IPS DF 6.9 (cell line): ENCODE data around the gene PGP.
A peak's percentile ranks its signal among the peaks of the same experiment; 100 is the strongest.

Experiments
- DNase-seq: peaks from one replicate; pipeline ENCODE4 v3.0.0-alpha.2; 2013; ENCODE audit warnings: low read depth, low spot score
- H3K27ac ChIP-seq: one replicate; pipeline ENCODE4 v1.5.1; 2013; ENCODE audit warnings: low read length, control low read depth
- H3K27me3 ChIP-seq: 2 replicates; pipeline ENCODE4 v1.6.1; 2013; ENCODE audit warnings: mild to moderate bottlenecking, low read length; ENCODE audit not compliant: control insufficient read depth, insufficient read depth
- H3K36me3 ChIP-seq: 2 replicates; pipeline ENCODE4 v1.6.1; 2013; ENCODE audit warnings: low read length; ENCODE audit not compliant: control insufficient read depth, insufficient read depth
- H3K4me1 ChIP-seq: 2 replicates; pipeline ENCODE4 v1.6.1; 2013; ENCODE audit warnings: low read length; ENCODE audit not compliant: control insufficient read depth, insufficient read depth
- H3K4me3 ChIP-seq: 2 replicates; pipeline ENCODE4 v1.5.1; 2013; ENCODE audit warnings: mild to moderate bottlenecking, low read length
- H3K9me3 ChIP-seq: 2 replicates; pipeline ENCODE4 v1.6.1; 2013; ENCODE audit warnings: low read length, inconsistent platforms; ENCODE audit not compliant: control insufficient read depth, insufficient read depth
- WGBS: extraction: QIAGEN DNeasy Blood & Tissue Kit; methylation state at CpG from one replicate; pipeline ENCODE4 v1.1.7; 2013; ENCODE audit warnings: mixed read lengths, missing lambda C conversion rate; ENCODE audit not compliant: insufficient read length, insufficient coverage; 5-methylcytosine and 5-hydroxymethylcytosine counted together

The PGP gene

DNA sequence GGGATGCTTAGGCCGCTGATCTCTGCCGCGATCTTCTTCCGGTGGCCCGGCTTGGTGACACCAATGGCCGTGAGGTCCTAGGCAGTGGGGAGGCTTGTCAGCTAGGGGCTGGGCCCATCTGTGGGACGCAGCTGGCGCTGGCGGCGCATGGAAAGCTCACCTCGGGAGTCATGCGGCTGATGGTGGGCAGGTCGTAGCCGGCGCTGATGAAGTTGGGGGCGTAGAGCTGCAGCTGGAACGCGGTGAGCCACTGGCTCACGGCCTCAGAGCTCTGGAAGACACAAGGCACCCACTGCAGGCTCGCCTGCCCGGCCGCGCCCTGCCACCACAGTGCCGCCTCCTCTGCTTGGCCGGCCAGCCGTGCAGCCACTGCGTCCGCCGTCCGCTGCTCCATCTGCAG lies 31.0 kb downstream of the PGP start:
- no peak overlapping the region for H3K27ac ChIP-seq
- no peaks in the 10 kb centered on the region for H3K27me3 ChIP-seq
- WGBS: no CpG with 5 or more reads among the region's 30 CpGs
- H3K4me3 ChIP-seq: no peak overlapping the region
- H3K9me3 ChIP-seq: no peaks in the 10 kb centered on the region
- H3K4me1 ChIP-seq: peaks cover 2% of the 10 kb centered on the region; the same call in 1 of the 2 replicates
- no peak for DNase-seq
- no peaks in the 10 kb centered on the region; the same call in 1 of the 2 replicates for H3K36me3 ChIP-seq

DNA sequence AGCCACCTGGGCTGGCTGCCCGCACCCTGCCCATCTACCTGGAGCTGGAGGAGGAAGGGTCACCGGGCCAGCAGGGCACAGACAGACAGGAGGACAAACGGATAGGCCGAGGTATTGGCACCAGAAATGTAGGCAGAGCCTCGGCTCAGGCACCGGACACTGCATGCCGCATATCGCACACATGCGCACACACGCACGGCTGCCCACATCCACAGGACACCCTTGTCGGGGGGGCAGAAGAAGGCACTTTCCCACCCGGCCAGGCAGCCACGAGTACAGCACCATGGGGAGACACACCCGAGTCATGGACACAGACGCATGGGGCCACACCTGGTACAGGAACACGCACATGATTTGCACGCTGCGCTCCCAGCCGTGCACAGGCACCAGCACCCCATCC lies 32.7 kb downstream of the PGP start:
- peaks cover 2% of the 10 kb centered on the region; the same call in 1 of the 2 replicates for H3K4me1 ChIP-seq

DNA sequence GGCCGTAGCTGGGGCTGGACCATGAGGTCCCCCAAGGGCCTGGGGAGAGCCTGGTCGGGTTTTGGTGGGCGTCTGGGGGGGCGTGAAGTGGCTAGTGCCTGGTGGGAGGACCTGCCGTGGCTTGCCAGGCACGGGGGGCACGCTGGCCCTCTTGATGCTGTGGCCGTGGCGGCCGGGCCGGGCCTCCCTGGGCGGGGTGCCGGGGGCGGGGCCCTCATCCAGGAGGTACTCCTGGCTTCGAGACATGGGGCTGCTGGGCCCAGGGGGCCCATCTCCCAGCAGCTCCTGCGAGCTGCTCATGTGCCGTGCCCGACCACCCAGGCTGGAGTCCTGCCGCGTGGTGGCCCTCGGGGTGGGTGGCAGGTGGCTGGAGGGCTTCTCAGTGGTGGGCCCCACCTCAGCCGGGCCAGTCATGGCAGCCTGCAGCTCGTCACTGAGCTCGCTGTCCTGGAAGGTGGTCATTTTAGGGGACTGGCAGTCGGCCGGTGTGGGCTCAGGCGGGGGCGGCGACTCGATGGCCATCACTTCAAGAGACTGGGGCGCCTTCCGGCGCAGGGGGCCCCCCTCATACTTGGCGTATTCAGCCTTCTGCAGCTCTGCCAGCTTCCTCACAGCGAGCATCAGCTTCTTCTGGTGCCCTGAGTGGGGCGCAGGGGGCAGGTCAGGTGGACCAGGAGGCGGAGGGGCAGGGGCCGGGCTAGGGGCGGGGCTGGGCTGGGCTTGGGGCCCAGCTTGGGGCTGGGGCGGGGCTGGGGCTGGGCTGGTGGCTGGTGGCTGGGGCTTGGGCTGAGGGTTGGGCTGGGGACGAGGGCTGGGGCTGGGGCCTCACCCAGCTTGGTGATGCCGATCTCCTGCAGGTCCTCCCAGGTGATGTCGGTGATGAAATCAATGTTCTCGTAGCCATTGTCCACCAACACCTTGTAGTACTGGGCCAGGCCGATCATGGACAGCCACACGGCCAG lies 33.4 kb downstream of the PGP start:
- no CpG with 5 or more reads among the region's 46 CpGs for WGBS
- no peaks in the 10 kb centered on the region for H3K27me3 ChIP-seq
- H3K36me3 ChIP-seq: peaks cover 8% of the 10 kb centered on the region
- no peak overlapping the region for H3K4me3 ChIP-seq
- H3K27ac ChIP-seq: no peak overlapping the region
- no peak for DNase-seq
- H3K9me3 ChIP-seq: no peaks in the 10 kb centered on the region
- peaks cover 2% of the 10 kb centered on the region; the same call in 1 of the 2 replicates for H3K4me1 ChIP-seq

More for the DNA sequence above, 32.7 kb downstream of the PGP start:
- no peak overlapping the region for H3K27ac ChIP-seq
- no peak overlapping the region for H3K4me3 ChIP-seq
- no peak for DNase-seq
- WGBS: no CpG with 5 or more reads among the region's 20 CpGs
- H3K36me3 ChIP-seq: peaks cover 3% of the 10 kb centered on the region; the same call in 1 of the 2 replicates
- no peaks in the 10 kb centered on the region for H3K27me3 ChIP-seq
- no peaks in the 10 kb centered on the region for H3K9me3 ChIP-seq

DNA sequence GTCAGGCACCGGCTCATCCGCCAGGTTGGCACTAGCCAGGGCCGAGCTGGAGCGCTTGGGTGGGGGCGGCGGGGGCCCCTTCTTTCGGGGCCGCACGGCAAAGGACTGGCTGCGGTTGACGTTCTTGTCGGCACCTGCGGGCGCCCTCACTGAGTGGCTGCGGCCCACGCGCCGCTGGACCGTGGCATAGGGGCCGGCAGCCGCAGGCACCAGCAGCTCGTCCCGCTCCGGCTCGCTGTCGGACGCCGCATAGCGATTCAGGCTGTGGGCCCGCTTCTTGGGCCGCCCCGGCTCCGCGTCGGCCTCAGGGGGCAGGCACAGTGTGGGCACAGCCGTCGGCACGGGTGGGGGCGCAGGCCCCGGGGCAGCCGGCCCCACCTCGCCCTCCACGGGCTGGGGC lies 34.2 kb downstream of the PGP start:
- H3K4me1 ChIP-seq: peaks cover 2% of the 10 kb centered on the region; the same call in 1 of the 2 replicates
- no CpG with 5 or more reads among the region's 43 CpGs for WGBS

DNA sequence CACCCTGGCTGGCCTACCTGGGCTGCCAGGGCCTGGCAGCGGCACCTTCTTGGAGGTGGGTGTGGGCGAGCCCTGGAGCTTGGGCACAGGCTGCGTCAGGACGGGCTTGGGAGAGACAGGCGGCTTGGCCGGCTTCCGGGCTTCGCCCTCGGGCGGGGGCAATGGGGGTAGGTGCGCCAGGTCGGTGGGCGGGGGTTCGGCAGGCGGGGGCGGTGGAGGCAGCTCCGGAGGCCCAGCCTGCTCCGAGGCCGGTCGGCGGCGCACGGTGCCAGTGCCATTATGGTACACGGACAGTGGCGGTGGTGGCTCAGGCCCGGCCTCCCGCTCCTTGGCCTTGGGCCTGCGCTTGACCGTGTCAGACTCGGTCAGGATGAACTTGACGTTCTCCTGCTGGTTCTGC lies 35.1 kb downstream of the PGP start:
- no peak for DNase-seq
- Histone ChIP-seq H3K36me3 (peaks cover 25% of the 10 kb centered on the region), H3K9me3 (no peaks in the 10 kb centered on the region), H3K27ac (no peak overlapping the region), H3K4me1 (peaks cover 2% of the 10 kb centered on the region), H3K27me3 (no peaks in the 10 kb centered on the region), H3K4me3 (no peak overlapping the region)
- WGBS: no CpG with 5 or more reads among the region's 31 CpGs

More for the DNA sequence above, 34.2 kb downstream of the PGP start:
- H3K4me3 ChIP-seq: no peak overlapping the region
- no peaks in the 10 kb centered on the region for H3K27me3 ChIP-seq
- peaks cover 16% of the 10 kb centered on the region for H3K36me3 ChIP-seq
- DNase-seq: no peak
- H3K27ac ChIP-seq: no peak overlapping the region
- H3K9me3 ChIP-seq: no peaks in the 10 kb centered on the region

DNA sequence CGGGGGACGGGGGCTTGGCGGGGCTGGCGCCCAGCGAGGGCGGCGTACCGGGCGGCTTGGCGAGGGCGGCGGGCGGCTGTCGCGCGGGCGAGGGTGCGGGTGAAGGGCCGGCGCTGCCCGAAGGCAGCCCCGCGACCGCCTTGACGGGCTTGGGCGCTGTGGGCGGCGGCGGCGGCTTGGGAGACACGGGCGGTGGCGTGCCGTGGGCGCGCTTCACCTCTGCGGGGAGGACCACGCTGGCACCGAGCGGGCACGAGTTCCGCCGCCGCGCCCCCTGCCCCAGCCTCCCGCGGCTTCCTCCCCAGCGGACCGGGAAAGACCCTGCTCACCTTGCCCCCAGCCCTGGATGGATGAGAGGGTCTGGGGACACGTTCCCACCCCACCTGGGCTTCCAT lies 35.5 kb downstream of the PGP start:
- no CpG with 5 or more reads among the region's 50 CpGs for WGBS

DNA sequence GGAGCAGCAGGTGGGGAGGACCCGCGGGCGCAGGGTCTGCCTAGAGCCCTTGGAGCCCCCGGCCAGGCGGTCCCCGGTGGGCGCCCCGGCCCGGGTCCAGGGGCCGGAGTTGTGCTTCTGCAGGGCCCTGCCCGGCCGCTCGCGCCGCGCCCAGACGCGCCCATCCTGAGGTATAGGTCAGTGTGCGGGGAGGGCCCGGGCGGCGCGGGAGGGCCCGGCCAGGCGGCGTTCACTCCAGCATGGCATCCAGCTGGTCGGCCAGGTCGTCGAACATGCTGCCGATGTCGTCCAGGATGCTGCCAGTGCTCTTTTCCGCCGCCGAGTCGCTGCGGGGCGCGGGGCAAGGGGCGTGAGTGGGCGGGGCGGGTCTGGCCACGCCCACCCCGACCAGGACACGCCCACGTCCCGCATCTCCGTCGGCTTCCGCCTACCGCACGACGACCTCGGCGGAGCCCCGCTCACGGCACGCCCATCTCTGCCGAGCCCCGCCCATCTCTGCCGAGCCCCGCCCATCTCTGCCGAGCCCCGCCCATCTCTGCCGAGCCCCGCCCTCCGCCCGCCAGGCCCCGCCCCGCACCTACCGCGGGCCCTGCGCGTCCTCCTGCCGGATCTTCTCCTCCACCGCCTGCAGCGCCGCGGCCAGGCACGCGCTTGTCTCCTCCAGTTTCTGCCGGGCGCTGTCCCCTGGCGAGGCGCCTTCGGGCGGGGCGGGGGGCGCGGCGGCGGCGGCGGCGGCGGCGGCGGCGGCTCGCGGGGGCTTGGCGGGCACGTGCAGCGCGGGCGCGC lies 36.1 kb downstream of the PGP start:
- Histone ChIP-seq H3K9me3 (no peaks in the 10 kb centered on the region), H3K27ac (no peak overlapping the region), H3K4me3 (no peak overlapping the region; the same call in 1 of the 2 replicates), H3K36me3 (peaks cover 34% of the 10 kb centered on the region), H3K27me3 (no peaks in the 10 kb centered on the region), H3K4me1 (peaks cover 2% of the 10 kb centered on the region)
- DNase-seq: peak; percentile 18
- WGBS: no CpG with 5 or more reads among the region's 106 CpGs

More for the DNA sequence above, 35.5 kb downstream of the PGP start:
- Histone ChIP-seq H3K9me3 (no peaks in the 10 kb centered on the region), H3K4me1 (peaks cover 2% of the 10 kb centered on the region), H3K27me3 (no peaks in the 10 kb centered on the region), H3K27ac (no peak overlapping the region), H3K36me3 (peaks cover 29% of the 10 kb centered on the region), H3K4me3 (no peak overlapping the region; the same call in 1 of the 2 replicates)
- no peak for DNase-seq

DNA sequence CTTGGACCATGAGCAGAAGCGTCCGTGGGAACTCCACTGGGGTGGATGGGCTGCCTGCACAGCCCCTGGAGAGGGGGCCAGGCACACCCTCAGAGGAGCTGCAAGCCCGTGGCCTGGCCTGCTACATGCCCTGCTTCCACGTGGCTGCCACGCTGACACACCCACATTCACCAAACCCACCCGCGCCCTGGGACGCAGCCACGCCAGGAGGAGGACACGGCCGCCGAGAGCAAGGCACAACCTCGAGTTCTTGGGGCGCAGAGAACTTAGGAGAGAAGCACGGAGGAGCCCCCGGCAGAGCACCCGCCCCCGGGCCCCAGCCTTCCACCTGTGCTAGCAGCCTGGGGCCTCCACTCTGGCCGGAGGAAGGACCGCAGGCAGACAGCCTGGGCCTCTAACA lies 37.1 kb downstream of the PGP start:
- DNase-seq: no peak
- H3K4me3 ChIP-seq: no peak overlapping the region
- no peaks in the 10 kb centered on the region for H3K9me3 ChIP-seq
- no peak overlapping the region for H3K27ac ChIP-seq
- H3K4me1 ChIP-seq: peaks cover 2% of the 10 kb centered on the region
- no peaks in the 10 kb centered on the region for H3K27me3 ChIP-seq
- WGBS: no CpG with 5 or more reads among the region's 20 CpGs
- peaks cover 44% of the 10 kb centered on the region for H3K36me3 ChIP-seq

DNA sequence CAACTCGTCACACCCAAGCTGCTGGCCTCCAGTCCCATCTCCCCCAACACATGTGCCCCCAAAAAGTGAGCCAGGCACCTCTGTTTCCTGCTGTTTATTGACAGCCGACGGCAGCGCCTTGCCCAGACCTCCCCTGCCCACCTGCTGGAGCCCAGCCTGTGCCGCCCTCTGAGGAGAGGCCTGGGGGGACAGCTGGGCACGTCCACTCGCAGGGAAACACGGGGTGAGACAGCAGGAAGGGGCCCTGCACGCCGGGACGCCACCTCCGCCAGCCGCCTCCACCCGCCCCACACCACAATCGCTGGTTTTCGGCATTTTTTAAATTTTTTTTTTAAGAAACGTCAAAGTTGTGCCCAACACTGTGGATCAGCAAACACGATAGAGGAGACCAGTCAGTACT lies 37.5 kb downstream of the PGP start:
- H3K9me3 ChIP-seq: no peaks in the 10 kb centered on the region
- no peak overlapping the region for H3K27ac ChIP-seq
- no peaks in the 10 kb centered on the region for H3K27me3 ChIP-seq
- no peak overlapping the region for H3K4me3 ChIP-seq
- no CpG with 5 or more reads among the region's 18 CpGs for WGBS
- H3K4me1 ChIP-seq: peaks cover 2% of the 10 kb centered on the region
- no peak for DNase-seq
- peaks cover 46% of the 10 kb centered on the region for H3K36me3 ChIP-seq

DNA sequence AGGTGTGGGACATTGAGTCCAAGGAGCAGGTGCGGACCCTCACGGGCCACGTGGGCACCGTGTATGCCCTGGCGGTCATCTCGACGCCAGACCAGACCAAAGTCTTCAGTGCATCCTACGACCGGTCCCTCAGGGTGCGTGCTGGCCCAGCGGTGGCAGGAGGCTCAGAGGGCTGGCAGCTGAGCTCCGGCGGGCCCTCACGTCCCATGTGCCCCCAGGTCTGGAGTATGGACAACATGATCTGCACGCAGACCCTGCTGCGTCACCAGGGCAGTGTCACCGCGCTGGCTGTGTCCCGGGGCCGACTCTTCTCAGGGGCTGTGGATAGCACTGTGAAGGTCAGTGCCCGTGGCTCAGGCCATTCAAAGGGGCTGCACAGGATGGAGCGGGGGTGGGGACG lies 38.6 kb downstream of the PGP start:
- Histone ChIP-seq H3K27me3 (no peaks in the 10 kb centered on the region), H3K9me3 (no peaks in the 10 kb centered on the region), H3K4me3 (no peak overlapping the region), H3K36me3 (peaks cover 55% of the 10 kb centered on the region), H3K4me1 (peaks cover 2% of the 10 kb centered on the region; the same call in 1 of the 2 replicates), H3K27ac (no peak overlapping the region)
- no peak for DNase-seq
- WGBS: no CpG with 5 or more reads among the region's 23 CpGs
